ENCODE results near the gene ISLR2.

GRCh38 chr15:74120426-74120825, 10.0 kb upstream of the ISLR2 start:
- TF ChIP-seq CTCF (IDR thresholded peaks at IDR 0.05) (no peak), EZH2 (IDR thresholded peaks at IDR 0.05) (no peak)

All from neural progenitor cell (in vitro differentiated cells).